ENCODE data around the gene FILIP1.

Gene FILIP1, protein sequence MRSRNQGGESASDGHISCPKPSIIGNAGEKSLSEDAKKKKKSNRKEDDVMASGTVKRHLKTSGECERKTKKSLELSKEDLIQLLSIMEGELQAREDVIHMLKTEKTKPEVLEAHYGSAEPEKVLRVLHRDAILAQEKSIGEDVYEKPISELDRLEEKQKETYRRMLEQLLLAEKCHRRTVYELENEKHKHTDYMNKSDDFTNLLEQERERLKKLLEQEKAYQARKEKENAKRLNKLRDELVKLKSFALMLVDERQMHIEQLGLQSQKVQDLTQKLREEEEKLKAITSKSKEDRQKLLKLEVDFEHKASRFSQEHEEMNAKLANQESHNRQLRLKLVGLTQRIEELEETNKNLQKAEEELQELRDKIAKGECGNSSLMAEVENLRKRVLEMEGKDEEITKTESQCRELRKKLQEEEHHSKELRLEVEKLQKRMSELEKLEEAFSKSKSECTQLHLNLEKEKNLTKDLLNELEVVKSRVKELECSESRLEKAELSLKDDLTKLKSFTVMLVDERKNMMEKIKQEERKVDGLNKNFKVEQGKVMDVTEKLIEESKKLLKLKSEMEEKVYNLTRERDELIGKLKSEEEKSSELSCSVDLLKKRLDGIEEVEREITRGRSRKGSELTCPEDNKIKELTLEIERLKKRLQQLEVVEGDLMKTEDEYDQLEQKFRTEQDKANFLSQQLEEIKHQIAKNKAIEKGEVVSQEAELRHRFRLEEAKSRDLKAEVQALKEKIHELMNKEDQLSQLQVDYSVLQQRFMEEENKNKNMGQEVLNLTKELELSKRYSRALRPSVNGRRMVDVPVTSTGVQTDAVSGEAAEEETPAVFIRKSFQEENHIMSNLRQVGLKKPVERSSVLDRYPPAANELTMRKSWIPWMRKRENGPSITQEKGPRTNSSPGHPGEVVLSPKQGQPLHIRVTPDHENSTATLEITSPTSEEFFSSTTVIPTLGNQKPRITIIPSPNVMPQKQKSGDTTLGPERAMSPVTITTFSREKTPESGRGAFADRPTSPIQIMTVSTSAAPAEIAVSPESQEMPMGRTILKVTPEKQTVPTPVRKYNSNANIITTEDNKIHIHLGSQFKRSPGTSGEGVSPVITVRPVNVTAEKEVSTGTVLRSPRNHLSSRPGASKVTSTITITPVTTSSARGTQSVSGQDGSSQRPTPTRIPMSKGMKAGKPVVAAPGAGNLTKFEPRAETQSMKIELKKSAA (N-terminal part only)

DNA sequence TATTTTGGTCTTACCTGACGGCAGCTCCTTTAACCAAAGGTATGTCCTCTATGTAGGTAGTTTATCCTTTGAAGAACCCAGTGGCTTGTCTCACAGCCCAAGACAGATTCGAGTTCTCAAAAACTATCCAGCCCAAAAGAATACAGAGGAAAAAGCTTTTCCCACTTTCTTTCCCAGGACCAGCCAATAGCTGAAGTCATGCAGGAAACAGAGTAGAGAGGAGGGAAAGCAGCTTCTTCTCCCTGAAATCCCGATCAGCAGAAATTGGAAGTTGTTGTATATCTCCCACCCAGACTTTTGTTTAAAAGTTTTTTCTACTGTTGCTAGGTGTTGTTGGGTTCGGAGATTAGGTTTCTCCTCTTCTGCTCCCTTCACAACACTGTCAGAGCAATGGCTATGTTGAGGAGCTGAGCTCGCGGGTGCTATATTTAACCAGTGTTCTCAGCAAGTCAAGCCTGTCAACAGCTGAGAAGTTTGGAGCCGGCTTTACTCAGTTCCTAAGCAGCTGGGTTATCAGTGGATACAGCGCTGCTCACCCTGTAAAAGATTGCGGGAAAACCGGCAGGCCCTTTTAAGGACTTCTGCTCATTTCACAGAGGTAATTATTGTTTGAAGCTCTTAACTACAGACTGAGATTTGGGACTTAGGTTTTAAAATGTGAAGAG is at the start of gene FILIP1:
TSS of gene FILIP1 (minus strand) at position 401 of the 665 bp plus-strand sequence. CDS start 78,828 bp downstream, outside the sequence.
- DNase-seq, result no peak

DNA sequence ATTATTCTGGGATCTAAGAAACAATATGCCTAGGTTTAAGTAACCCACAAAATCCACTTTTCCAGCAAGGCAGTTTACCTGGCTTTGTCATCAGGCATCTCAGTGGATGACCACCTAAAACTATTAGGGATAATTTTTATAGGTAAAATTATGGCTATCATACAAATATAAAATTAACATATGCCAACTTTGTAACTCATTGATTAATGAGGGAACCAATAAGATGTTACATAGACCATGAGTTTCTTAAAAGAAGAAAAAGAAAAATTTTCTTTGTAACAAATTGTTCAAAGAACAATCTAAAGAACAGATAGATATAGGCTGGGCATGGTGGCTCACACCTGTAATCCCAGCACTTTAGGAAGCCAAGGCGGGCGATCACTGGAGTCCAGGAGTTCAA is 49.7 kb upstream of the FILIP1 start:
- DNase-seq, result no peak

DNA sequence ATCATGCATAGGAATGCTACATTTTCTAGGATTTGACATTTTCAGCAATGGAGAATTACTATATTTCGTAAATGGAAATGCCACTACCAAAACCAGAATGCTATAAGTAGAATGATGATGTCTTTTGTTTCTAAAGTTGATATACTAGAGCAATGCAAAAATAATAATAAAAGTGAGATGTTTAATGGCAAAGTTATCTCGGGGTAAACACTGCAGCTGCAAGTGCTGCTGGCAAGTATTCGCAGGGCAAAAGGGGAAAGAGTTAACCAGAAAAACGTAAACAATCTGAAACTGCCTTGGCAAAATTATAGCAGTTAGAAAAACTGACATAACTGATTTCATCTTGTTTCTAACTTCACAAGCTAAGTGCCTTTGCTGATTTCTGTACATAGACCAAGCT is 45.5 kb upstream of the FILIP1 start:
- no peak for DNase-seq

DNA sequence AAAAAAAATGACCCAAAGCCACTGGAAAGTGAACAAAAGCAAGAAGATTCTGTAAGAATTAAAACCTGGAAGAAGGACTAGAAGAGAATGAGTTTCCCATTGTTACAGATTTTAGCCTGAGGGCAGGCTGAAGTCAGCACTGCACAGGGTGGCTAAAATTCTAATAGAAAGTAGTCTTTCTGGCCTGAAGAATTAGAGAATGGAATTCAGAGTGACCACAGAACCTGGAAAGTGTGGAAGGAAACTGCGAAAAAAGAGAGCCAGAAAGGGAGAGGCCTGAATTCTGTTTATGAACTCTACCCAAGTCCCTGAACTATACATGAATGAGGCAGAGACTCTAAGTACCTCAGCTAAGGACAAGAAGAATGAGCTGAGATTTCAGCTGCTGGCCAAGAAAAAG is 38.9 kb upstream of the FILIP1 start:
- no peak for DNase-seq

DNA sequence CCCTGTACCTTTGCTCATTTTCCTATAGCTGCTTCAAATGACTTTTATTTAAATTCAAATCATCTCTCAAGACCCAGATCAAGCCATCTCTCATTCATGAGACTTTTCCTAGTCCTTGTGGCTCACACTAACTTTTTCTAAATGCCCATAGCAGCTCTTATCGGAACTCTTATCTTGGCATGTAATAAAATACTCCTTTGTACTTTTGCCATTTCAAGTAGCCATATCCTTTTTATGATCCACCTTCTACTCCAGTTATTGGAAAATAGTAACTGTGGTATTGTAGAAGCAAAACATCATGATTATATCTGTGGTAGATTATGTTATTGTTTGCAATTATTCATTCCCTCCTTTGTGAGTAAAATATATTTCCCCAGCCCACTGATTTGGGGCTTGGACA is 37.6 kb upstream of the FILIP1 start:
- DNase-seq, result no peak

DNA sequence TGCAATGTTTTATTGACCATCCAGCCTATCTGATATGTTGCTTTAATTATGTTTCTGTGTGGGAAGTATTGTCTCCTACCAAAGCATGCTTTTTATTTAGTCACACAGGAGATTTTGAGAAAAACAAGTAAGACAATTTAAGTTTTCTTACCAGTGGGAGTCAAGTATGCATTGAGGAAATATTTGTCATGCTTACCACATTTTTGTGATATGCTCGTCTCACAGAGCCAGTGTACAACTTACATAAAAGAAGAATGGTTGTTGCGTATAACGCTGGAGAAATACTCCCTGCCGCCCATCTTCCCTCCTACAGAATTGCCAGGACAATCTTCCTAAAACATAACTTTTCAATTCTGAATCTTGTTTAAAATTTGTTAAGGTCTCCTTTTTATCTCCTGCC is 37.1 kb upstream of the FILIP1 start:
- DNase-seq, result no peak

DNA sequence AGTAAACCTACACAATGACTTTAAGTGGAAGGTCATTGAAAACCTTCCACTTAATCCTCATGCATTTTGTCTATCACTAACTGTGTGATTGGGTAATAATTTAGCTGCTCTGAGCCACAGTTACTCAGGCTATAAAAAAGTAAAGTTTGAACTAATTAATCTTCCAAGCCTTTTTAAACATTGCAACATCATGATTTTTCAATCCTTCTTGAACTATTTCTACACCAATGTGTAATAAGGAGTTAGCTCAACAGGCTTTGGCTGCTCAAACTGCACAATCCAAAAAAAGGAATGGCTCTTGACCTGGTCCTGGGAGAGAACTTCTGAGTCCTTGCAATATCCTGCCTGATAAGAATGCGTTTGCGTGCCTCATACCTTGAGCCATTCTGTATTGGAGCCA is 34.8 kb upstream of the FILIP1 start:
- no peak for DNase-seq

DNA sequence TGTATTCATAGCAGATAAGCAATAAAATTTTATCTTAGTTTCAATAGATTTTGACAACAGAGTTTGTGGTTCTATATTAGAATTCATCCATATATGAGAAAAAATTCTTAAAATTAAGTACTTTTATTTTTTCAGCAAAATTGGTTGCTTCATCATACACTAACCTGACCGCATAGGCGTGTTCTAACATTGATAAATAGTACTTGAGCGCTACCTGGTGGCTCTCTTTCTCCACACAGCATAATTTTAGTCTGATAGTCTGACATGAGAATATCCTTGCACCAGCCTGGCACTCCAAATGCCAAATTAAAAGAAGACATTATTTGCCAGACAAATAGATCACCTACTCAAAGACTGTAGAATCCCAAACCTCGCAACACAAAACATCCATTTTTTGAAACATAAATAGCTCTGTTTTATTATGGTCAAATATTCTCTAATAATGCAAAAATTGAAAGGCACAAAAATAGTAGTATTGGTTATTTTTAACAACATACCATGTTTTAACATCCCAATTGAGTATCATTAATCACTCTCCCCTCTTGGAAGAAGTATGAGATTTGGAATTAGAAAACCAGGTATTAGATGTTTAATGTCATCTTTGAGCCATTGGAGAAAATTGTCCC is 33.0 kb upstream of the FILIP1 start:
- peak; percentile 1 to 16 for DNase-seq

DNA sequence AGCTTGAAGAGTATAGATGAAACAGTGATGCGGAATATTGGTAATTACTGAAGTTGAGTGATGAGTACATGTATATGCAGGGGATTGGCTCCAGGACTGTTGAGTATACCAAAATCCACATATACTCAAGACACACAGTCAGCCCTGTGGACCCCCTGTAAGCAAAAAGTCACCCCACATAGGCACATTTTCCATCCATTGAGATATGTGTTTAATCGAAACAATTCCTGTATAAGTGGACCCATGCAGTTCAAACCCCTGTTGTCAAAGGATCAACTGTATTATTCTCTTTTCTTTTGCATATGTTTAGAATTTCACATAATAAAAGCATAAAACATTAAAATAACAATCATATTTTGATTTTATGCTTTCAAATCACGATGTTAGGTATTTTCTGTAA is 32.1 kb upstream of the FILIP1 start:
- DNase-seq, result no peak

DNA sequence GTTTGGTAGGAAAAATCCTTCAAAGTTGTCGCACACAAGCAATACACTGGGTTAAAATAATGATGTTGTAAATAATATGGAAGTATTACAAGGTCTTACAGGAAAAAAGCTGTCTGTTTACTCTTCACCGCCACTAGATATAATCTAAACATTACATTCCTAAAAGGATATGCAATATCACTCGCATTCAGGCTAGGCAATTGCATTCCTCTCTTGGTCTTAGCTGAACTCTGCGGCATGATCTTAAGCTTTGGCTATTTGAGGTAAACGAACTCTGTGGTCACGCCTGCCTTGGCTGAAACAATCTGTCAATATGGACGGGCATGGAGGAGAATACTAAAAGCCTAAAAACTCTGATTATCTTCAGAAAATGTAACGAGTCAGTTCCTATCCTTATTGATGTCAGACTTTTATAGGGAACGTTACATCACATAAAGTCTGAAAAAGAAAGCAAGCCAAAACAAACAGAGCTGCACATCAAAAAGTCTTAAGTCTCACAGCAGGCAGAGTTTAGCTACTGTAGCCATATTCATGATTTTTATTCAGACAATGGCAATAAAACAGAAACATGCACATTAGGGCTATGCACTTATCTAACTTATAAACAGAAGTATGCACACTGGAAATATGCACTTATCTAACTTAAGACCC is 30.8 kb upstream of the FILIP1 start:
- DNase-seq, result no peak

DNA sequence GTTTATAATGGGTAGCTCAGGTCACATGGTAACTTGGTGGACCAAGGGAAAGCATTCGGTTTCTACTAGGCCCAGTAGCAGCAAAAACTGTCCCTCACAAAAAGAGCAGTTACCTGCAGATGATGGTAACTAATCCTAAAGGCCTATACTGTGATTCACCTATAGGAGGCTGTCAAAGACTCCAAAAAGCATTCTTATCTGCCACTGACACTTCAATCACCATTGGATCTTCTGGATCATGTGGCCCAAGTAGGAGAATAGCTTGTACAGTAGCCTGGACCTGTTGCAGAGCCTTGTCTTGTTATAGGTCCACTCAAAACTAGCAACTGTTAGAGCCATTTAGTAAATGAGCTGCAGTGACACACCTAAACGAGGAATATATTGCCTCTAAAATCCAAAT is 23.2 kb upstream of the FILIP1 start:
- DNase-seq, result no peak

DNA sequence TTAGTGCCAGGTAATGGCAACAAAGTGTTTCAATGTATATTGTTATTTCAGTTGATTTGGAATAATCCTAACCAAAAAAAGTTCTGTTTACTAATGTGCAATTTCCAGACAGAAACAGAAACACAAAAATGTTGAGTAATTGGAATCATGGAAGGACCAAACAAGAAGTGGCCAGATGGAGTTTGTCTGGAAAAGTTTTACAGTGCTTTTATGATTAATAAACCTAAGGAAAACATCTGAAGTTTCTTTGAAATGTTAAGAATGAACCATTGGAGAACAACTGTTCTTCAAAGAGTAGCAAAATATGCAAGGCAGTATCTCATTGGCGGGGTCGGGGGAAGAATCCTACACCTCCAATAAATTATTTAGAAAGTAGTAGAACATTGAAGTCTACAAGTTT is 19.0 kb upstream of the FILIP1 start:
- DNase-seq, result no peak

DNA sequence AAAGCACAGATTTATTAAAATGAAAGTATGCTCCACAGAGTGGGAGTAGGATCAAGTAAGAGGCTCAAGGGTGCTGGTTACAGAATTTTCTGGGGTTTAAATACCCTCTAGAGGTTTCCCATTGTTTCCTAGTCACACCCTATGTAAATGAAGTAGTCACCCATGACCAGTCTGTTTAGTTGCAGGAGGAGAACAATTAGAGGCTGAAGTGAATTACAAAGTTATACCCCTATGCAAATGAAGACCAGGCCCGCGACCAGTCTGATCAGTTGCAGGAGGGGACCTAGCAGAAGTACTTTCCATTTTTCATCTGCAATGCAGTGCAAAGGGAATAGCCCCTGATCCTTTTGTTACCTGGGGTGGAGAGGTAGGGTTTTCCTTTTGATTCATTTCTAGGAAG is 11.8 kb upstream of the FILIP1 start:
- no peak for DNase-seq

DNA sequence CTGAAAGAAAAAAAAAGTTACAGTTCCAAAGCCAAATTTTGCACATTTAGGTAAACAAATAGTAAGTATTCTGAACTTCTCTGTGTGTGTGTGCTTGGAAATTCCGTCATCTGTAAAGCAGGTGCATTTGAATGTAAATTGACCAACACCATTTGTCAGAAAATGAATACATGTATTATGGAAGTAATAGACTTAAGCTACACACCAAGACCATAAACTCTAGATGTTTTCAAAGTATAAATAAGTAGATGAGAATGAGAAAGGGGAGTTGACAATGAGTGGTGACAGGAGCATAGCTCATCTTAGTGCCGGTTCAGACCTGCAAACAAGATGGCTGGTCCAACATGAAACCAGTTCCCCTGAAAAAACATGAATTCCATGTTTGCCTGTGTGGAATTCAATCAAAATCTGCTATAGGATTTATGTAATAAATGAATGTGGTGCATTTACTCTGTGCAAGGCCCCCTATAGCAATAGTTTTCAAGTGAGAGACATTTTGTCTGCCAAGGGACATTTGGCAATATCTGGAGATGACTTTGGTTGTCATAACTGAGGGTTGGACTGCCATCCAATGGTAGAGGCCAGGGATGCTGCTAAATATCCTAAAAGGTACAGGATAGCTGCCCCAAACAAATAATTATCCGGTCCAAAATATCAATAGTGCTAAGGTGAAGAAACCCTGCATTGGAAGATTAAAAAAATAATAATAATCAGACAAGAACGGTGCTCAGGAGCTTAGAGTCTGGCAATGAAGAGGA is 11.0 kb upstream of the FILIP1 start:
- no peak for DNase-seq

DNA sequence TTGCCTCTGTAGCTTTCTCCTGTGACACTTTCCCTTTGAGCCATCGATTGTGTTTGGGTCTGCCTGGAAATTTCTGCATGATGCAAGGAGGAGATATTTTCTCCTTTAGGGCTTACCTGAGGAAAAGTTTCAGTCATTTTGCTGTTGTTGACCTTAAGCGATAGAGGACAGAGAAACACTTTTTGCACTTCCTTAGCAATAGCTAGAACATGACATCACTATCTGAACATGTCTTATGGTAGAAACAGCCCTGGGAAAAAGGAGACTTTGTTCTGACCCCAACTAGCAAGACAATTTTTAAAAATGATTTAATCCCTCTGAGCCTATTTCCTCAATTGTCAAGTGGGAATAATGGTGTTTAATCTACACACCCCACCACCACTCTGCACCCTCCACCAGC is 9.7 kb upstream of the FILIP1 start:
- no peak for DNase-seq

DNA sequence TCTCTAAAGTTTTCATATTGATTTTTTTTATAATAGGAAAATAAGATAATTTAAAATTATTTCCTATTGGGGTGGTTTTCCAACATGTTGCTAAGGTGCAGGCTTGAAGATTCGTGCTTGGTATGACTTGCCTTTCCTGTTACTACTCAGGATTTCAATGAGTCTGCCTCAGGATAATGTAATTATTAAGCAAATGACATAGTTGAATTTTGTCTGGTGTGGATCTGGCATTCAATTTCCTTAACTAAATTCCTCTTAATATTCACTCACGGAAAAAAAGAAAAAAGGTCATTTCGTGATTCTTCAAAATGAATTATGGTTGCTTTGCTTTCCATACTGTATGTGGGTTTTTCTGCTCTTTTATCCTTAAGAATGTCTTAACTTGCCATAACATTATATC is 9.3 kb upstream of the FILIP1 start:
- no peak for DNase-seq

DNA sequence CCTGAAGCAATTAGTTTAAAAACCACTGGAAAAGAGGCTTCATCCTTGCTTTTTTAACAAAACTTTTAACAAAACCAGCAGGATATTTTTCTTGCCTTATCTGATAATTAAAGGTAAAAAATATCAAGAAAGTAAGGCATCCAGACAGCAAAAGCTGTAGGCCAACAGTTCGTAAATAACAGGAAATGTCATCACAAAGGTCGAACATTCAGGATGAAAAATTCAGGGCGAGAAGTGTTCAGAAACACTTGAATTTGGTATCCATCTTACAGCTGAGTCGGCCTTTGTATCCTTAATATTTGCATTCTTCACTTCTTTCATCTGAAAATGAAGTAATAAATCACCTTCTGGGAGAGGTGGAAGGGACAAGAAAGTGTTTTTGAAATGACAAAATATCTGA is 8.2 kb upstream of the FILIP1 start:
- no peak for DNase-seq

DNA sequence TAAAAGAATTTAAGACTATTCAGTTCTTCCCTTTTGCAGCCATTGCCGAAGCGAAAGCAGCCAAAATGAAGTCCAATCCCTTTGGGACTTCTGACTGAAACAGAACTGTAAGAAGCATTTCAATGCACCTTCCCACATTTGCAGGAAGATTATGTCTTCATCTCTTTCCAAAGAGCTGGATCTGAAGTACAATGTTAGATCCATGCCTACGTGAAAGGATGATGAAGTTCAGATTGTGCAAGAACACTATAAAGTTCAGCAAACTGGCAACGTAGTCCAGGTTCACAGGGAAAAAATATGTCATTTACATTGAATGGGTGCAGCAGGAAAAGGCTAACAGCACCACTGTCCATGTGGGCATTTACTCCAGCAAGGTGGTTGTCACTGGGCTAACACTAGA is 6.0 kb upstream of the FILIP1 start:
- DNase-seq, result no peak

DNA sequence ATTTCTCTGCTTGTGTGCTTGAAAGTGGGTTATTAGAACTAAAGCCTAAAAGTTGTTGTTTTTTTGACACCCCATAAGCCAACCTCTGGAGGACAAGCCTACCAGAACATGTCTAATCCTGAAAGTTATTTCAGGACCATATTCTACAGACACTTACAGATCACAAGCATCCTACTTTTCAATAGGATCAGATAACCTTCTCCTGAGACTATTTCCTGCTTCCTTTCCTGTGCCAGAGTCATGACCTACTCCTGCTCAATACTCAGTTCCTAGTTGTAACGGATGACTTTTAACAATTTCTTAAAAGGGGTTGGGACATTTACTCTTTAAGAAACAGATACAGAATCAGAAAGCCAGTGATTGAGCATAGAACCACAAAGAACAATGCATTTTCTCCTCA is 5.3 kb upstream of the FILIP1 start:
- no peak for DNase-seq

DNA sequence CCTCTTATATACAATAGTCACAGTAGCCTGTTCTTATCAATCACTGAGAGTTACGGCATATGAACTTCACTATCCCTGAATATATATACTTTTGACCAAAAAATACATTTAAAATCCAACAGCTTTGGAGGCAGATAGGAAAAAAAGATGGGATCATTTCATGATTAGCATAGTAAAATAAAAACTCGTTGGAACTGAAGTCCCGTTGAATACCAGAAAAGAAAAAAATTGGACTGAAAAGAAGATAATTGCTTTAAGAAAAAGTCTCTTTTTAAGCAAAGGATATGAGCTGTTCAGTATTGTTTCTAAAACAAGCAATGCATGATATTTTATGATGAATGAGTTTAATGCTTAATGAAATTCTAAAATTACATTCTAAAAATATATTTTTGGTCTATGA is 4.4 kb upstream of the FILIP1 start:
- DNase-seq, result no peak

DNA sequence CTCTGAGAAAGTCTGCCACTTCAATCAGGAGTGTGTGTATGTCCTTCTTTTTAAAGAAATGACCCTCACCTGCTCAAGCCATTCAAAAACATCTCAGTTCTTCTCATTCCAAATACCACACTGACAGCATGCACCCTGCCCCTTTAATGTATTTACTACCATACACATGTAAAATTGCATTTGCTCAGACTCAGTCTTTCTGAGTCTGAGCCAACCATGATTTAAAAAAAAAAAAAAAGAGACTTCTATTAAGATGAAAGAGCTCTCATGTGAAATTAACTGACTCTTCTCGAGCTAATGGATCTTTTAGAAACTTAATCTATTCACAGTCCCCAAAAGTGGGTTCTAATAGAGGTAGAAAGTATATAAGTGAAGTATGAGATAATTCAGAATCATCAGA is 1.4 kb upstream of the FILIP1 start:
- DNase-seq, result no peak

All from NCI-H187 (cell line).